Gastrocnemius medialis (tissue), 4 donors: ENCODE results near the gene HGD.

ENCODE experiments used
- POLR2A ChIP-seq, 2 donors: fragments of 450-650 bp; IDR thresholded peaks; one replicate each; pipeline ENCODE4 v1.6.1; 2017; ENCODE audit warnings: antibody characterized with exemption in 2 of 2, mild to moderate bottlenecking in 2 of 2, moderate library complexity in 2 of 2
- TF ChIP-seq, protein P1 (sequence below), 5 experiments: fragments of 450-650 bp in 3 of 5; fragments of 200-600 bp in 2 of 5; sonication (generic) in 2 of 5; IDR thresholded peaks in 4 of 5; conservative IDR thresholded peaks in 1 of 5; 1 replicate in 4 of 5; 2 replicates in 1 of 5; pipeline ENCODE4 v1.5.1; 2016 to 2019; ENCODE audit warnings: antibody characterized with exemption in 5 of 5, mild to moderate bottlenecking in 3 of 5, moderate library complexity in 3 of 5

DNA sequence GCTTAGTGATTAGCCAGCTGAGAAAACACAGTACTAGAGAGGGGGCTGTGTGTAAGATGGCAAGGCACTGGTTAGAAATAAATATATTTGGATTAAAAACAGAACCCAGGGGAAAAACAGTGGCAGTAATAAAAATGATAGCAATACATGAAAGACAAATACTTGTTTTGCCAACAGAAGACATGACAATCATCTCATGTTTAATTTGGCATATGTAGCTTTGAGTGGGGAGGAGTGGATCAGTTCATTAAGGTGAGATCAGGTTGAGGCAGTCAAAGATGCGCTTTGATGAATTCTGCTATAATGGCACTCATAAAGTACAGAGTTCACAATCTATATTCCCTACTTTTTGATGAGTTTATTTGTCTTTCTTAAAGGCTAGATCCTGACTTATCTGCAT is 3.4 kb upstream of the HGD start:
- TF ChIP-seq, protein P1, sequence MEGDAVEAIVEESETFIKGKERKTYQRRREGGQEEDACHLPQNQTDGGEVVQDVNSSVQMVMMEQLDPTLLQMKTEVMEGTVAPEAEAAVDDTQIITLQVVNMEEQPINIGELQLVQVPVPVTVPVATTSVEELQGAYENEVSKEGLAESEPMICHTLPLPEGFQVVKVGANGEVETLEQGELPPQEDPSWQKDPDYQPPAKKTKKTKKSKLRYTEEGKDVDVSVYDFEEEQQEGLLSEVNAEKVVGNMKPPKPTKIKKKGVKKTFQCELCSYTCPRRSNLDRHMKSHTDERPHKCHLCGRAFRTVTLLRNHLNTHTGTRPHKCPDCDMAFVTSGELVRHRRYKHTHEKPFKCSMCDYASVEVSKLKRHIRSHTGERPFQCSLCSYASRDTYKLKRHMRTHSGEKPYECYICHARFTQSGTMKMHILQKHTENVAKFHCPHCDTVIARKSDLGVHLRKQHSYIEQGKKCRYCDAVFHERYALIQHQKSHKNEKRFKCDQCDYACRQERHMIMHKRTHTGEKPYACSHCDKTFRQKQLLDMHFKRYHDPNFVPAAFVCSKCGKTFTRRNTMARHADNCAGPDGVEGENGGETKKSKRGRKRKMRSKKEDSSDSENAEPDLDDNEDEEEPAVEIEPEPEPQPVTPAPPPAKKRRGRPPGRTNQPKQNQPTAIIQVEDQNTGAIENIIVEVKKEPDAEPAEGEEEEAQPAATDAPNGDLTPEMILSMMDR (IDR thresholded peaks at IDR 0.05 in 4 of 5, conservative IDR thresholded peaks at IDR 0.05 in 1 of 5): no peak
- TF ChIP-seq POLR2A (IDR thresholded peaks at IDR 0.05): no peak
